Activated naive CD4-positive, alpha-beta T cell treated with anti-CD3 and anti-CD28 coated beads, Interleukin-2, amount 10 ng/mL, durations not matched to agents 7 days and 5 days (primary cell): ENCODE results near the gene HOXC6.

ENCODE experiments used
- CTCF ChIA-PET: fragments of 350-600 bp; sonication (Branson Sonifier 250); formaldehyde crosslinking; loops from one replicate; lab custom pipeline; 2021; ENCODE audit warnings: antibody characterized with exemption; lab: Charles Lee
- DNase-seq: peaks from one replicate; pipeline ENCODE4 v3.0.0-alpha.2; 2020
- H3K27ac Mint-ChIP-seq: one replicate; pipeline ENCODE4 v1.8.0; 2021; ENCODE audit warnings: mild to moderate bottlenecking, moderate library complexity, mixed read lengths
- H3K27me3 Mint-ChIP-seq: one replicate; pipeline ENCODE4 v1.8.0; 2021; ENCODE audit warnings: mild to moderate bottlenecking, mixed read lengths
- H3K36me3 Mint-ChIP-seq: one replicate; pipeline ENCODE4 v1.8.0; 2021; ENCODE audit warnings: mixed read lengths
- H3K4me1 Mint-ChIP-seq: one replicate; pipeline ENCODE4 v1.8.0; 2021; ENCODE audit warnings: mixed read lengths
- H3K4me3 Mint-ChIP-seq: one replicate; pipeline ENCODE4 v1.8.0; 2021; ENCODE audit warnings: mild to moderate bottlenecking, moderate library complexity, mixed read lengths
- H3K9me3 Mint-ChIP-seq: one replicate; pipeline ENCODE4 v1.8.0; 2021; ENCODE audit warnings: mixed read lengths

The HOXC6 gene

GRCh38 chr12:54030442-54030801 is 2.2 kb downstream of the HOXC6 start:
- H3K36me3 Mint-ChIP-seq: peaks cover 3% of the 10 kb centered on the region
- H3K27ac Mint-ChIP-seq: no peak overlapping the region
- H3K9me3 Mint-ChIP-seq: no peaks in the 10 kb centered on the region
- H3K27me3 Mint-ChIP-seq: peaks cover 99% of the 10 kb centered on the region
- H3K4me1 Mint-ChIP-seq: peaks cover 31% of the 10 kb centered on the region
- no peak for DNase-seq
- no peak overlapping the region for H3K4me3 Mint-ChIP-seq
- CTCF ChIA-PET: interaction anchor here (0.5 to 4.9 kb wide), 5 partner anchors 13 to 244 kb away, joined by 3 to 93 read pairs (median 22); partner anchors contain the start of gene SMUG1

DNA sequence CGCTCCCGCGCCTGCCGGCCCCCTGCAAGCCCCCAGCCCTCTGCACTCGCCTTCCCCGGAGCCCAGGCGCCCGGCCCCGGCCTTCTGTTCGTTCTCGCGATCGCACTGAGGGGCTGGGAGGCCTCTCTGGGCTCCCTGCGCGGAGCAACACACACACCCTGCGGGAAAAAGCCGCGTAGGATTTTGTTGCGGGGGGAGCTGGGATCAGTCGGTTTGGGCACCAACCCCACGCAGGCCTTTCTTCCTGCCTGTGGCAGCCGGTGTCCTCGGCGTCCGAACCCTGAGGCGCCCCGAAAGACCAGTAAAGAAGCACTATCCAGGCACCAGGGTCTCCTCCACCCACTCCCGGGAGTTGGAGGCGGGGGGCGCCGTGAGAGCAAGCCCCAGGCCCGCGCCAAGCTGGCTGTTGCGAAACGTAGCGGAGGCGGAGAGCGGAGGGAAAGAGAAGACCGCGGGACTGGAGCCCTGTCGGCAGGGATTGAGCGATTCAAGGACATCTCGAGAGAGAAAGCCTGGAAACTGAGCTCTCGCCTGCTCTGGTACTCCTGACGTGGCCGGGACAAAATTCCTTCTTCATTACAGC is 2.7 kb downstream of the HOXC6 start:
- H3K4me1 Mint-ChIP-seq: peaks cover 27% of the 10 kb centered on the region
- CTCF ChIA-PET: interaction anchor here (0.5 to 4.9 kb wide), 11 partner anchors 7 to 244 kb away, joined by 3 to 93 read pairs (median 13); partner anchors contain the start of genes HOXC8 and SMUG1
- peaks cover 99% of the 10 kb centered on the region for H3K27me3 Mint-ChIP-seq
- H3K9me3 Mint-ChIP-seq: no peaks in the 10 kb centered on the region
- no peak overlapping the region for H3K27ac Mint-ChIP-seq
- peaks cover 3% of the 10 kb centered on the region for H3K36me3 Mint-ChIP-seq
- DNase-seq: no peak
- H3K4me3 Mint-ChIP-seq: no peak overlapping the region

DNA sequence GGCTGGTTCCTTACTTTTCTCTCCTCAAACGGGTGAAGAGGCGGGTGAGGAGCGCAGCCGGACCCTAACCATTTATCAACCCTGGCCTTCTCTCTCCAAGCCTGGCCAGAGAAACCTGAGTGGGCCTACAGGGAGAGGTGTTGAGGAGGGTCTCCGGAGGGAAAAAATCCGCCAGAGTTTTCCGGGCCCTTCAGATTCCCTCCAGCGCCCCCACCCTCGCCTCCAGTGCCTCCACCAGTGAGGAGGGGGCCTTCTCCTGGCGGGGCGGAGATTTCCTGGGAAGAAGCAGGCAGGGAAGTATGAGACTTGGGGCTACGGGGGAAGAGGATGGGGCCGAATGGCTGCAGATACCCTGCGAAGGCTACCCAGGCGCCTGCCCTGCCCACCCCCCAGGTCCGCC is 3.2 kb downstream of the HOXC6 start:
- Mint-ChIP-seq H3K36me3 (peaks cover 3% of the 10 kb centered on the region), H3K27me3 (peaks cover 100% of the 10 kb centered on the region), H3K4me3 (no peak overlapping the region), H3K4me1 (peaks cover 25% of the 10 kb centered on the region), H3K9me3 (no peaks in the 10 kb centered on the region), H3K27ac (no peak overlapping the region)
- no peak for DNase-seq
- CTCF ChIA-PET: interaction anchor here (1.3 to 4.9 kb wide), 12 partner anchors 8 to 176 kb away, joined by 3 to 93 read pairs (median 12); partner anchors contain the start of genes HOXC8 and SMUG1

DNA sequence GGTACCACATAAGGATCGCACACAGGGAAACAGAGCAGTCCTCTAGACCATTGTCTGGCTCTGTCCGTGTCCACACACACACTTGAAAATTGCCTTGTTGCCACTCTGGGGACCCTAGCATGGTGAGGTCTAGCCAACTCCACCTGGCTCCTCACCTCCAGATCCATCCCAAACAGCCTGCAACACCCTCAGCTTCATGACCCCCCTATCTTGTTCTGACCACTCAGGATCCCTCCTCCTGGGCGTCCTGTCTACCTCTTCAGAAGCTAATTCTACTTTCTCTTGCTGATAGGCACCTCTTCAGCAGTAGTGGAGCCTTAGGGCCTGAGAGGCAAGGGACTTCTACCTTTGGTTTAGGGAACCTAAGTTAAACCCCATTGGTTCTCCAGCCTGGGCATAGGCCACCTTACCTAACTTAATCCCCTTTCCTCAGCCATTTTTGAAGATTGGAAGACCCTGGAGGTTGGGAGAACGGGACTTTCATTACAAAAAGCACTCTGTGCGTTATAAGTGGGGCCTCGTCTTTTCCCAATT is 3.9 kb downstream of the HOXC6 start:
- H3K4me3 Mint-ChIP-seq: no peak overlapping the region
- peaks cover 23% of the 10 kb centered on the region for H3K4me1 Mint-ChIP-seq
- peaks cover 100% of the 10 kb centered on the region for H3K27me3 Mint-ChIP-seq
- H3K36me3 Mint-ChIP-seq: peaks cover 3% of the 10 kb centered on the region
- peak overlapping the region; percentile 42 for H3K27ac Mint-ChIP-seq
- CTCF ChIA-PET: interaction anchor here (0.6 to 4.9 kb wide), 24 partner anchors 9 to 183 kb away, joined by 3 to 93 read pairs (median 6); partner anchors contain the start of genes HOXC8 and SMUG1
- no peak for DNase-seq
- H3K9me3 Mint-ChIP-seq: no peaks in the 10 kb centered on the region

GRCh38 chr12:54032627-54033100 is 4.4 kb downstream of the HOXC6 start, which contains the start of gene HOXC5:
Gene HOXC5, plus strand, starts transcription at chr12:54033050. Its CDS starts 73 bp downstream, at chr12:54033123.
- CTCF ChIA-PET: interaction anchor here (0.6 to 4.9 kb wide), 27 partner anchors 9 to 275 kb away, joined by 3 to 93 read pairs (median 6); partner anchors contain the start of genes HOXC8 and SMUG1
- Mint-ChIP-seq H3K27ac (peak within 1 kb of the TSS; percentile 74), H3K27me3 (peaks cover 100% of the 10 kb centered on the region), H3K9me3 (no peaks in the 10 kb centered on the region), H3K36me3 (peaks cover 3% of the 10 kb centered on the region), H3K4me3 (peak within 1 kb of the TSS; percentile 39), H3K4me1 (peaks cover 23% of the 10 kb centered on the region)
- DNase-seq: peak; percentile 77

DNA sequence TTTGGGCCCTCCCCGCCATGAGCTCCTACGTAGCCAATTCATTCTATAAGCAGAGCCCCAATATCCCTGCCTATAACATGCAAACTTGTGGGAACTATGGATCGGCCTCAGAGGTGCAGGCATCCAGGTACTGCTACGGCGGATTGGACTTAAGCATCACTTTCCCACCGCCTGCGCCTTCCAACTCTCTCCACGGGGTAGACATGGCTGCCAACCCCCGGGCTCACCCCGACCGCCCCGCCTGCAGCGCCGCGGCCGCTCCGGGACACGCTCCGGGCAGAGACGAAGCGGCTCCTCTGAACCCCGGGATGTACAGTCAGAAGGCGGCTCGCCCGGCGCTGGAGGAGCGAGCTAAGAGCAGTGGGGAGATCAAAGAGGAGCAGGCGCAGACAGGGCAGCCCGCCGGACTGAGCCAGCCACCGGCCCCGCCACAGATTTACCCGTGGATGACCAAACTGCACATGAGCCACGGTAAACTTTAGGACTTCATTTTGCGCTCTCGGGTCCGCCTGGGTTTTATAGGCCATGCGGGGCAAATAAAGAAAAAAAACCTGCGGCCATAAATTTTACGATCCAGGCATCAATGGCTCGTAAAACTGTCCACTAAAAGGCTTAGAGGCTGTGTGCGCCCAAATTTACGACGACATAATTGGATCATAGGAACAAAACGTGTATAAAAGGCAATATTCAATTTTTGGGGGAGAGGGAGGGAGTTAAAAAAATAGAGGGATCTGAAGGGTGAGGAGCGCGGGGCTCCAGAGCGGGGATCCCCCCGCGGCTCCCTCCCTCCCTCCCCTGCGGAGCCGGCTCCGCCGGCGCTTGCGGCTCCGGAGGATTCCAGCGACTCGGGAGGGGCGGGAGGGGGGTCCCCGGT is 5.1 kb downstream of the HOXC6 start:
- H3K4me3 Mint-ChIP-seq: peak overlapping the region; percentile 39
- H3K36me3 Mint-ChIP-seq: peaks cover 3% of the 10 kb centered on the region
- CTCF ChIA-PET: interaction anchor here (0.7 to 4.9 kb wide), 23 partner anchors 8 to 276 kb away, joined by 3 to 93 read pairs (median 6); partner anchors contain the start of genes HOXC8 and SMUG1
- H3K27me3 Mint-ChIP-seq: peaks cover 100% of the 10 kb centered on the region
- no peaks in the 10 kb centered on the region for H3K9me3 Mint-ChIP-seq
- no peak for DNase-seq
- H3K4me1 Mint-ChIP-seq: peaks cover 23% of the 10 kb centered on the region
- peak overlapping the region; percentile 65 for H3K27ac Mint-ChIP-seq

DNA sequence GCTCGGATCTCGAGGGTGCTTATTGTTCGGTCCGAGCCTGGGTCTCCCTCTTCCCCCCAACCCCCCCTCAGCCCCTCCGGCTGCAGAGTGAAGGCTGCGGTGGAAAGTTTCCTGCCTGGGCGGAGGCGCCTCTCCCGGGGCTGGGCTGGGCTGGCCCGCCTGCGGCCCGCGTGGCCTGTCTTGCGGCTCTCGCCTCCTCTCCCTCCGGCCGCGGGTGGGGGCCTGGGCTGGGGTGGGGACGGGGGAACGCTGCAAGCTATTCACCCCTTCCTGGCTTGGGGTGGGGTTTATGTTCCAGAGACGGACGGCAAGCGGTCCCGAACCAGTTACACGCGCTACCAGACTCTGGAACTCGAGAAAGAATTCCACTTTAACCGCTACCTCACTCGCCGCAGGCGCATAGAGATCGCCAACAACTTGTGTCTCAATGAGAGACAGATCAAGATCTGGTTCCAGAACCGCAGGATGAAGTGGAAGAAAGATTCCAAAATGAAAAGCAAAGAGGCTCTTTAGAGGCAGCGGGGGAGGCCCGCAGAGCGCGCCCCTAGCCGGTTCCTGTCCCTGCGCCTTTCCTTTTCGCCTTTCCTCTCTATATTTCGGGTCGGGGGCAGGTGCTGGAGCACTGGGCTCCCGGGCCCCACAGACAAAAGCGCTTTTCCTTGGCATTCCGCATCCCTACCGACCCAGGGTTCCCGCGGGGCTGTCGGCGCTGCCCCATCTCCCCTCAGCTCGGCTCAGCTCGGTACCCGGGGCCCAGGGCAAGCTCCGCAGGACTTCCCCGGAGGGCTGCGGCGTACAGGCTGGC is 5.9 kb downstream of the HOXC6 start:
- Mint-ChIP-seq H3K36me3 (peaks cover 3% of the 10 kb centered on the region), H3K4me1 (peaks cover 20% of the 10 kb centered on the region), H3K27me3 (peaks cover 100% of the 10 kb centered on the region), H3K27ac (no peak overlapping the region), H3K9me3 (no peaks in the 10 kb centered on the region), H3K4me3 (peak overlapping the region; percentile 52)
- no peak for DNase-seq
- CTCF ChIA-PET: interaction anchor here (1.9 to 3.1 kb wide), 2 partner anchors 158 to 174 kb away, joined by 4 to 42 read pairs; no protein-coding TSS in a partner anchor

DNA sequence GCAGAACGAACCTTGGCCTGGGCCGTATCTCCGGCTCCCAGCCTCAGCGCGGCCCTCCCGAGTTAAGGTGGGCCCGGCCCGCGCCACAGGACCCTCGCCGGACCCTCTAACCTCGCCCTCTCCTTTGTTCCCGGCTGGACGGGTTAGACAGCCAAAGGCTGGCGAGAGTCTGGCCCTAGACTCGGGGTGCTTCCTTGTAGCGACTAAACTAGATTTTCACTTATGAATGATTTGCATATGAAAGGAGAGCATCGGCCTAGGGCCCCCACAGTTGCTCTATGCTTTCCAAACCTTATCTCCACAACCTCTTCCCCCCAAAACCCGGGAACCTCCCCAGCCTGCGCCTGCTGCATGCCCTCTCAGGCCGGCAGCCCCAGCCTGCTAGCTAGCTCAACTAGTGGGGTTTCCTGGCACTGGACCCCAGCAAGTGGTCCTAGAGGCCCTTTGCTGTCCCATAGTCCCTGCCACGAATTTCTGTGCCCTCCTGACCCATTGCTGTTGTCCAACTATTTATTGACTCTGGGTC is 6.6 kb downstream of the HOXC6 start:
- H3K9me3 Mint-ChIP-seq: no peaks in the 10 kb centered on the region
- CTCF ChIA-PET: interaction anchor here (1.5 to 1.9 kb wide), 2 partner anchors 157 to 166 kb away, joined by 4 to 5 read pairs; no protein-coding TSS in a partner anchor
- H3K4me3 Mint-ChIP-seq: no peak overlapping the region
- DNase-seq: no peak
- peaks cover 19% of the 10 kb centered on the region for H3K4me1 Mint-ChIP-seq
- H3K36me3 Mint-ChIP-seq: peaks cover 4% of the 10 kb centered on the region
- H3K27ac Mint-ChIP-seq: peak overlapping the region; percentile 72
- H3K27me3 Mint-ChIP-seq: peaks cover 100% of the 10 kb centered on the region

GRCh38 chr12:54035568-54036264 is 7.5 kb downstream of the HOXC6 start:
- no peak for DNase-seq
- CTCF ChIA-PET: interaction anchor here (0.7 to 1.9 kb wide), 5 partner anchors 35 to 171 kb away, joined by 3 to 5 read pairs (median 4); partner anchors contain the start of gene SMUG1
- Mint-ChIP-seq H3K27me3 (peaks cover 100% of the 10 kb centered on the region), H3K9me3 (no peaks in the 10 kb centered on the region), H3K4me1 (peaks cover 17% of the 10 kb centered on the region), H3K4me3 (no peak overlapping the region), H3K36me3 (peaks cover 4% of the 10 kb centered on the region), H3K27ac (no peak overlapping the region)

- Mint-ChIP-seq H3K27ac (no peak overlapping the region), H3K4me3 (no peak overlapping the region), H3K36me3 (peaks cover 4% of the 10 kb centered on the region), H3K9me3 (no peaks in the 10 kb centered on the region), H3K27me3 (peaks cover 100% of the 10 kb centered on the region), H3K4me1 (peaks cover 17% of the 10 kb centered on the region)
- CTCF ChIA-PET: interaction anchor here (0.9 to 1.2 kb wide), 2 partner anchors 153 to 155 kb away, joined by 3 to 5 read pairs; partner anchors contain the start of gene SMUG1
- no peak for DNase-seq
Observed at GRCh38 chr12:54036620-54037359, 8.6 kb downstream of the HOXC6 start.

DNA sequence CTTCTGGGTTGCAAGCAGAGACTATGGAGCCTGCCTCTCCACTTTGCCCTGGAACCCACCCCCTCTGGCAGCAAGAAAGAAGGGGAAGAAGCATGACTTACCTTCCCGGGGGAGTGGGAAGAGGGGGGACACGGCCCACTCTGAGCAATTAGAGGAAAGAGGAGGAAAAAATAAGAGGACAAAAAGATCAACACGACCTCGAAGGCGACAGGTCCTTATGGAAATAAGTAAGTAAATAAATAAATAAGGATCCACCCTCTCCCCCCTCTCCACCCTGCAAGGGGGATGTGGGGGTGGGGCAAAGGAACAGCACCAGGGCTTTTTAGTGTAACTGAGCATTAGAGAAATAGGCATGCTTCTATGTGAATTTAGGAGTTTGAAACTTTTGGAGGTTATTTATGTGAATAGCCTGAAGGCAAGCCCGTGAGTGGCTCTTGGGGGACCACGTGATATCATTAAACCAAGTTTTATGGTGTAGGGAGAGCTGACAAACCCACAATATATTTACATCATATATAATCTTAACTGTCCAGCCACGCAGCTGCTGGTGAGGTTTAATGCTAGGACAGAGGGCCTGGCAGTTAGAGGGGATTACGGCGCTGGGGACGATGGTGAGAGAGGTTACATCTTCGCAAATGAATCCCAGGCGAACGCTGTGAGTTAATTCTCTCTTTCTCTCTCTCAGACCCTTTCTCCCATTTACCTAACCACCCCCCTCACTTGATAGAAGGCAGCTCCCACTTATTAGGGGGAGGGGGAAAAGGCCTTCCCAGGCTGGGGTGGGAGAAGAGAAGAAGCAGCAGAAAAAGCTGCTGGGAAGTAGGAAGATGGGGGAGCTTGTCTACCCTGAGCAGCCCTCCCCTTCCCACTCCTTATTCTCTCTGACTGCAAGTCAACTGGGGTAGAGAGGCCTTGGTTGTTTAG is 9.4 kb downstream of the HOXC6 start:
- CTCF ChIA-PET: interaction anchor here (0.7 to 0.9 kb wide), 3 partner anchors 154 to 174 kb away, joined by 3 read pairs; no protein-coding TSS in a partner anchor

More for the DNA sequence above, 9.4 kb downstream of the HOXC6 start:
- no peak overlapping the region for H3K4me3 Mint-ChIP-seq
- H3K9me3 Mint-ChIP-seq: no peaks in the 10 kb centered on the region
- peaks cover 2% of the 10 kb centered on the region for H3K36me3 Mint-ChIP-seq
- H3K27me3 Mint-ChIP-seq: peaks cover 100% of the 10 kb centered on the region
- no peak overlapping the region for H3K27ac Mint-ChIP-seq
- H3K4me1 Mint-ChIP-seq: peaks cover 16% of the 10 kb centered on the region
- DNase-seq: no peak
